ENCODE data around the gene CD300A. TPM values are rescaled to one million over a fixed set of nuclear protein-coding genes. Genes with fewer than 3 reads are reported as not detected.

CD300A gene
- polyA plus RNA-seq: 1 to 10 TPM; 1.2 to 7.2 (median 3.0) TPM

DNA sequence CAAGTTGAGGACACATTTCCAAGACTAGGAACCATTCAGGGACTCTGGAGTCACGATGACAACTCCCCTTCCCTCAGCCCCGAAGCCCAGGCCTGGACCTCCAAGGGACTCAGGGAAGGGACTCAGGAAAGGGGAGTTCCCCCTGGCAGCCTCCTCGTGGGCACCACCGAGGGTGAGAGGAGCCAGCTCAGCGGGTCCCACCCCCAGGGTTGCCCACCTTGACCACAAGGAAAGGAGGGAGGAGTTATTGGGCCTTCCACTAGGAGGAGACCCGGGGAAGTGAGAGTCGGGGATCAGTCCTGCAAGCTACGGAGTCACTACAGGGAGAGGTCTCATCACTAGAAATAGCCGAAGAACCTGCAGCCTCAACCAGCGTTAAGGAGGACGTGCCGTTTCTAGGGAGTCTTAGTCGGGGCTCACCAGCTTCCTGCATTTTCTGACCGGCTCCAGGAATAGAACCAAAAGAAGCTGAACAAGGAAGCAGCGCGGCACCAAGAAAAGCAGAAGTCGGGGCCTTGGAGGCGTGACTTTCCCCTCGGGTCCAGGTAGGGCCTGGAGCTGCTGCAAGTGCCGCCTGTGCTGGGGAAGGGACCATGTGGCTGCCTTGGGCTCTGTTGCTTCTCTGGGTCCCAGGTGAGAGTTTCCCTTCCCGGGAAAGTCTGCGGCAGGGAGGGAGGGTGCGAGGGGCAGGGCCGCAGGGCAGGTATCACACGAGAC is at the start of gene CD300A:
TSS of gene CD300A (plus strand) at position 524 of the 717 bp plus-strand sequence. CDS start at position 594, 70 bp downstream.
- H3K27ac ChIP-seq (ENCODE audit: low read depth, low read length): no peak within 1 kb of the TSS
- 11 to 29% (median 11%) methylated on average over 22 to 25 of the region's 25 CpGs for WGBS, 3 donors

GRCh38 chr17:74417178-74418045 is 49.0 kb upstream of the CD300A start:
- WGBS, 3 donors: 66 to 82% (median 72%) methylated on average over 12 of the region's 12 CpGs

GRCh38 chr17:74419928-74420411 is 46.5 kb upstream of the CD300A start:
- 47 to 93% (median 83%) methylated on average over 10 of the region's 10 CpGs for WGBS, 3 donors
- H3K27ac ChIP-seq (ENCODE audit: low read depth, low read length): no peak overlapping the region

More at GRCh38 chr17:74417178-74418045, 49.0 kb upstream of the CD300A start:
- no peak overlapping the region for H3K27ac ChIP-seq (ENCODE audit: low read depth, low read length)

DNA sequence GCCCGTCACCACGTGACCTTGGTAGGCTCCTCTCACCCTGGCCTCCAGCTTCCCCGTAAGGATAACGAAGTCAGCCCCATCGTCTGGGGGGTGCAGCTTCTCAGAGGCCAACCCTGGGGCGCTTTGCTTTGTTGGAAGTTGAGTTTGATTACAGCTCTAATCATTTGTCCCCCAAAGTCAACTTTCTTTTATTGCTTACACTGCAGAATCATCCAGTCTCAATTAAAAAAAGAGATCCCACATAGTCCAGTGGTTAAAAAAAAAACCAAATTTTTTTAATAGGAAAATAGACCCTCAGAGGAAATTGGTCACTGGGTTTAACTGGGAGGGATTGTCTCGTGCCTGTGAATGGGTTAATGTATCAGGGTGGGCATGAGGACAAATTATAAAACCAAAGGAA is 42.3 kb upstream of the CD300A start:
- WGBS, 3 donors: 90 to 94% (median 93%) methylated on average over 7 of the region's 7 CpGs
- H3K27ac ChIP-seq (ENCODE audit: low read depth, low read length): no peak overlapping the region

DNA sequence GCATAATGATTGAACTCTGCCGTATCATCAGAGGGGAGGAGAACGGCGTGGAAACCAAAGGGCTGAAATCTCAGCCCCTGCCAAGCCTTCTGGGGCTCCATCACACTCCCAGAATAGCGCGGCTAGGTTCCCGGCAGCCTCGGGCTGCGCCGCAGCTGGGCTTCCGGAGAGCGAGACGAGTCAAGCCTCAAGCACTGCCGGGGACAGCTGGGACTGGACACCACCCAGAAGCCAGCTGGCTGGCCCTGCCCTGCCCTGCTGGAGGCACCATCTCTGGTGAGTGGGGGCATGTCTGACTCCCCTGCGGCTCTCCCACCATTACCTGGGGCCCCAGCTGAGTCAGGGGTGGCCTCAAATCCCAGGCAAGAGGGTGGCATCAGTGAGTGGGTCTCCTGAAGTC is 41.8 kb upstream of the CD300A start:
- H3K27ac ChIP-seq (ENCODE audit: low read depth, low read length): no peak overlapping the region
- WGBS, 3 donors: 79 to 92% (median 89%) methylated on average over 14 of the region's 14 CpGs

DNA sequence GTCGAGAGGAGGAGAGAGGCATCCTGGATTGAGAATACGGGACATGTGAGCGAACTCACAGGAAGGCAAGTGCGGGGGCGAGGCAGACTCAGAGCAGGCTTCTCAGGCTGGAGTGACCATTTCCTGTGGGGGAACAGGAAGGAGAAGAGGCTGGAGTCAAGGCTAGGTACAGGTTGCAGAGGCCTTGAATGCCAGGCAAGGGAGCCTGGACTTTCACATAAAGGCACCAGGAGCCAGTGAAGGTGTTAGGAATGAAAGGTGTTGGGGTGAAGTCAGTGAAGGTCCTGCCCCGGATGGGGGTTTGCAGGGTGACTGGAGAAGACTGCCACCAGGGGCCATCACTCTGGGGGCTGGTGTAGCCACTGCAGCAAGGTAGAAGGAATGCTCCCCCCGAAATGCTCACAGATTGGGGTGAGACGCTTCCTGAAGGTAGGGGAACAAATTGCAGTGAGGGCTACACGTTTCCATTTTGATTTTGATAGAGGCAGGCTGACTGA is 39.8 kb upstream of the CD300A start:
- WGBS, 3 donors: 75 to 88% (median 80%) methylated on average over 9 of the region's 9 CpGs
- no peak overlapping the region for H3K27ac ChIP-seq (ENCODE audit: low read depth, low read length)

DNA sequence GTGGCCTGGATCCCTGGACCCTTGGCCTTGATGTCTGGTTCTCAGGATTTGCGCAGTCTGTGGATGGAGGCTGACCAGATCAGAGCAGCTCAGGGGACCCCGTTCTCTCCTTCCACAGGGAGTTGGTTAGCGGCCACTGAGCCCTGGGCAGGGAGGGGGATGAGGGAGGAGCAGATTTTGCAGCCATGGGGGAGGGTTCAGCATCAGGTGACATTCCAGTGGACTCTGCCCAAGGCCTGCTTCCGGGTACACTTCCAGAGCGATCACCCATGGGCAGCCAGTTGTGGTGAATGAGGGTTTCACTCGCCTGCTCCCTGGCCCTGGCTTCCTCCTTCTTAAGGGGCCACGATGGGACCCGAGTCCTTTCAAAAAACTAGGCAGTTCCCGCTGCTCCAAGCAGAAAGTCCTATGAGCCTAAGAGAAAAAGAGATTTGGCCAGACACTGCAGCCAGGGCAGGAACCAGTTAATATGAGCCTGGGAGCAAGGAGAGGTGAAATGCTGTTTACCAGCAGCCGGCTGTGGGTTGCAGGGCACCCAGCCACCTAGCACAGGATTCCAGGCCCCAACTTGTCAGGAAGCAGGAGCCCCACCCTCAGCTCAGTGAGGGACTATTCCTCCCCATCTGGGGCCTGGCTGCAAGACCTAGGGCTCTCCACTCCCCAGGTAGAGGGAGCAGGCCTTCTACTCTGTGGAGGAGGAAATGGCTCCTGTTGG is 39.2 kb upstream of the CD300A start:
- H3K27ac ChIP-seq (ENCODE audit: low read depth, low read length): no peak overlapping the region
- WGBS, 3 donors: 34 to 76% (median 72%) methylated on average over 10 of the region's 10 CpGs

DNA sequence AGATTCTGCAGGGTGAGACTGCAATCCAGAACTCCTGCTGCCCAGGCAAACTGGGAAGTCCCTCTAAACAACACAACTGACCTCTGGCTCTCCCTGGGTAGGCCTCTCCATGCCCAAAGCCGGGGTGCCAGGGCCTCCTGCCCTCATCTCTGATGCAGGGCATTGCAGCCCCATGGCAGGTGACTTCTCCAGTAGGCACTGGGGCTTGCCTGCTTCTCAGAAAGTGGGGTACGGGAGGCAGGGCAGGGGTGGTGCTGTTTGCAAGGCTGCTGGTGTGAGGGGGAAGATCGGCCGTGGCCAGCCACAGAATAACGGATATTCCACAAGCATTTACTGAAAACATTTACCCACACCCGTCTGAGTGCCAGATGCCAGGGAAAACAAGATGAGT is 38.7 kb upstream of the CD300A start:
- H3K27ac ChIP-seq (ENCODE audit: low read depth, low read length): no peak overlapping the region

DNA sequence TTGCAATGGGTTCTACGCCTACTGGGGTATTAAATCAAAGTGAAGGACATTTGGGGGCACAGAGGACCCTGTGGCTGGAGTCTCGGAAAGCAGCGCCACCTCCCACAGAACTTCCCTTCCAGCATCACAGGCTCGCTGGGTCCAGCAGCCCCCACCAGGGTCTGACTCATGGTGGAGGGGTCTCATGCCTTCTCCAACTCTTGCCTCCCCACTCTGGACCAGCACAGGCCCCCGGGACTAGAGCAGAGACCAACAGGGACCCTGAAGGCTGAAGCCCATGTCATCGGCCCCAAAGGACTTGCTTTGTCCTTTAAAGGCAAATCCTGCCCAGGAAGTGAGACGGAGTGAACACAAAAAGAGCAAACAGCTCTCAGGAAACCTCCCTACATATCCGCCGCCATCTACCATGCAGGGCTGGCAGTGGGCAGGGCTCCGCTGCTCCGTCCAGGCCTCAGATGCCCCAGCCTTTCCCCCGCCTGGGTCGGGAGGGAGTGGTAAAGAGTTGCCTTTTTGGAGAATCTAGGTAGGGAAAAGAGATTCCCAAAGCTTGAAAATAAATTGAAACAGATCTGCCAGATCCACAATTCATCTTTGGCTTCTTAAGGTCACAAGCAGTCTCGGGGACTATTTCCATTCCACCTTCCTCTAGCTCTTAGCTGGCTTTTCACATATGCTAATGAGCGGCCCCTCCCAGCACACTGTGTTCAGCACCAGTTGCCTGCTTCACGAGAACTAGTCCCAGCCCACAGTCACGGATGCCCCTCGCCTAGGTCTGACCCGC is 36.6 kb upstream of the CD300A start:
- 44 to 70% (median 68%) methylated on average over 19 of the region's 19 CpGs for WGBS, 3 donors
- no peak overlapping the region for H3K27ac ChIP-seq (ENCODE audit: low read depth, low read length)

More for the DNA sequence above, 38.7 kb upstream of the CD300A start:
- 46 to 81% (median 76%) methylated on average over 6 of the region's 6 CpGs for WGBS, 3 donors

DNA sequence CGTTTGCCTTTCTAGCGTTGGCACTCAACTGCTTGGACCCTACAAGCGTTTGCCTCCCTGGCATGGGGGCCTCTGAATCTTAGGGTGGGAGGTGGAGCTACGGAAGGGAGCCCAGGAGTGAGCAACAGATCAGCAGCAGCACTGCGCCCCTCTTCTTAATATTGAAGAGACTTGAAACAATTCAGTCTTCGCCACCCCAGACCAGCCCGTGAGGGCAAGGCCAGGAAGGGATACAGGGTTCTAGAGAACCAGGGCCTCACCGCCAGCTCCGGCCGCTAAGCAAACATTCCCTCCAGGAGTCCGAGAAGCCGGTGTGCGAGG is 36.1 kb upstream of the CD300A start:
- 12 to 34% (median 26%) methylated on average over 13 of the region's 13 CpGs for WGBS, 3 donors
- H3K27ac ChIP-seq (ENCODE audit: low read depth, low read length): no peak overlapping the region

DNA sequence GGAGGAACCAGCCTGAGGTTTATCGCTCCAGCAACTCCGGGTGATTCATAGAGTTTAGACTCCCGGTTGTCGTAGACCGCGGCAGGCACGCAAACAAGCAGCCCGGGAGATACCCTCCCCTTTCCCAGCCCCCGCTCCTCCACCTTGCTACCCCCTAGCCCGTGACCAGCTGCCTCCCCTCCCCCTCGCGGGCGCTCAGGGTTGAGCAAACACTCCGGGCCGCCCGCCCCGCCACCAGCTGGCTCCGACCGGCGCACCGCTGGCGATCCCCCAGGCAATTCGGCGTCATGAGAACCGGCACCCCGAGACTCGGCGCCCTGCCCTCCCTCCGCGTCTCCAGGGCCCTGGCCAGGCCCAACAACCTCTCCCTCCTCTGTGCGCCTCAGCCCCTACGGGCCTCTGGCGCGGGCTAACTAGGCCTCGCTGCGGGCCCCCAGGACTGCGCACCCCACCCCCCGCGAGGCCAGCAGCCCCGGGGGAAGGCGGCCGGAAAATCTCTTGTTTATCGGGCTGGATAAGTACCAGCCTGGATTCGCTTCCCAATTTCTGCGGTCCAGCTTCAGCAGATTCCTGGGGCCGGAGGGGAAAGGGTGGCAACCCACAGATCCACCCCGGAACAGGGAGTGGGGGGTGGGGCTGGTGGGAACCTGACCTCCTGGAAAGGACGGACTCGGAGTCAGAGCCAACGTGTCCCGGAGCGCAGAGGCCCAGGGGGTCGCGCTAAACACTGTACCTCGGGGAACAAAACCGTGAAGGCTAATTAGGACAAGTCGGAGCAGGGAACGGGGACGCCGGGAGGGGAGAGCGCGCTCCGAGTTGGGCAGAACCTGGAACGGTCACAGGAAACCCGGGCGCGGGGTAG is 35.5 kb upstream of the CD300A start:
- WGBS, 3 donors: 1 to 3% (median 2%) methylated on average over 54 to 67 of the region's 67 CpGs
- H3K27ac ChIP-seq (ENCODE audit: low read depth, low read length): no peak overlapping the region

DNA sequence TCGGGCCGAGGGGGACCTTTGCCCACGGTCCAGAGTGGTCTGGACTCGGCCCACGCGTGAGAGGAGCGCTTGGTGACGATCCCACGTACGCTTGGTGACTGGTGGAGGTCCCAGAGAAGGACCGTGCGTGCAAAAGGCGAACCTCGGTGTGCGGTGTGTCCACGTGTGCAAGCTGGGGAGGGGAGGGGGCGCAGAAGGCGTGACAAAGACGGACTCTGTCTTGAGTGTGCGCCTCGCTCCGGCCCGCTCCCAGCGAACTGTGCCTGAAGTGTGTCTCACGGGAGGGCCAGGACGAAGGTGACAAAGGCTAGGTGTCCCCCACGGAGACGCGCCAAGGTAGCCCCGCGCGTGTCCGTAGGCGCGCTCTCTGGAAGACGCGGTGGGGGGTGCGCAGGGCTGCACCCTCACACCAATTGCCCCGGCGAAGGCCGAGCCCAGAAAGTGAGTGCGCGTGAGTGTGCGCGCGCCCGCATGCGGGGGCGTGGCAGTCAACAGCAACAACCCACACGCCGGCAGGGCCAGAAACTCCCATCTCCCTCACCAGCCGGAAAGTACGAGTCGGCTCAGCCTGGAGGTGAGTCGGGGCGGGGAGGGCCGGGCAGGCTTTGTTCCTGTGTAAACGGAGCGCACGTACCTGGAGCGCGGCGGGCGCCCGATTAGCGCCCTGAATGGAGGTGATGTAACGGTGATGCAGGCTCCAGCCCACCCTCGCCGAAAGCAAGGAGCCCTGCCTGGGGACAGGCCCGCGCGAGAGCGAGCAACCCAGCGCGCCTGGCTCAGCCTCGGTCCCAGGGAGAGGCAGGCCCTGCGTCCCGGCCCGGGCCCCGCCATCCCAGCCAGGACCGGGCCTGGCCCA is 34.6 kb upstream of the CD300A start, which contains the start of gene GPRC5C:
TSS of gene GPRC5C (plus strand) at position 521 of the 856 bp plus-strand sequence. CDS start 7,689 bp downstream, outside the sequence.
- H3K27ac ChIP-seq (ENCODE audit: low read depth, low read length): no peak within 1 kb of the TSS
- WGBS, 3 donors: 1 to 2% (median 1%) methylated on average over 81 of the region's 81 CpGs

DNA sequence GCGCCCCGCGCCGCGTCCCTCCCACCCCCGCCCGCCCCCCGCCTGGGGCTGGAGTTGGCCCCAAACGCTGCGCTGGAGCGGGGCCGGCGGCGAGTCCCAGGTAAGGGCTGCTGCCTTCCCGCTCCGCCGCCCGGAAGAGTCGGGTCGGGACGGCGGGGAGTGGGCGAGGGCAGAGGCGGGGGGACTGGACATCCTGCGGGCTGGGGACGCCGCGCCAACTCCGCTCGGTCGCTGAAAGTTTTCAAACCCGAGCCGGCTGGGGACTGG is 34.1 kb upstream of the CD300A start:
- WGBS, 3 donors: 1 to 2% (median 1%) methylated on average over 29 to 33 of the region's 33 CpGs
- H3K27ac ChIP-seq (ENCODE audit: low read depth, low read length): no peak overlapping the region

DNA sequence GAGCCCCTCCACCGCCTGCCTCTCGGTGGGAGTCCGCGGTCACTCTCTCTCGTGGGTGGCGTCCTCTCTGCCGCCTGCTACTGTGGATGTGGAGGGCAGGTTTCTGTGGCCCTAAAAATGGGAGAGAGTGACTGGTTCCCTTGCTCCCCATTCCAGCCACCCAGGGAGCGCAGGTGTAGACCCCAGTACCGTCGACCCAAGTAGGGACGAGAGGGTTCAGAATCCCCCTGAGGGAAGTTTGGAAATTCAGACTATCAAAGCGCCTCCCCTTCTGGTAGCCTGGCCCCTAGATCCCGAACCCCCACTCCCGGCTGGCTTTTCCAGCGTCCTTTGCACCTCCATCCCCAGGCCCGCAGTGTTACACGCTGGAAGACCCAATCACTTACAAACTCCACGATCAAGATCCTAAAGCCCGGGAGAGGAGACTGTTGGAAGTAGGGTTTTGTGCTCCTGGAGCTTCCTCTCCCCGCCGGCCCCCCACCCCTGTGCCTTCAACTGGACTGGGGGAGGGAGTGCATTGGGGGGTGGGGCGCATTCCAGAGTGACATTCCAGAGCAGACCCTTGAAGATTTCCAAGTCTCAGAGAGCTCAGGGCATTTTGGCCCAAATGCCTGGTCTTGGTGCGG is 33.6 kb upstream of the CD300A start:
- H3K27ac ChIP-seq (ENCODE audit: low read depth, low read length): no peak overlapping the region
- 9 to 29% (median 24%) methylated on average over 23 of the region's 23 CpGs for WGBS, 3 donors

DNA sequence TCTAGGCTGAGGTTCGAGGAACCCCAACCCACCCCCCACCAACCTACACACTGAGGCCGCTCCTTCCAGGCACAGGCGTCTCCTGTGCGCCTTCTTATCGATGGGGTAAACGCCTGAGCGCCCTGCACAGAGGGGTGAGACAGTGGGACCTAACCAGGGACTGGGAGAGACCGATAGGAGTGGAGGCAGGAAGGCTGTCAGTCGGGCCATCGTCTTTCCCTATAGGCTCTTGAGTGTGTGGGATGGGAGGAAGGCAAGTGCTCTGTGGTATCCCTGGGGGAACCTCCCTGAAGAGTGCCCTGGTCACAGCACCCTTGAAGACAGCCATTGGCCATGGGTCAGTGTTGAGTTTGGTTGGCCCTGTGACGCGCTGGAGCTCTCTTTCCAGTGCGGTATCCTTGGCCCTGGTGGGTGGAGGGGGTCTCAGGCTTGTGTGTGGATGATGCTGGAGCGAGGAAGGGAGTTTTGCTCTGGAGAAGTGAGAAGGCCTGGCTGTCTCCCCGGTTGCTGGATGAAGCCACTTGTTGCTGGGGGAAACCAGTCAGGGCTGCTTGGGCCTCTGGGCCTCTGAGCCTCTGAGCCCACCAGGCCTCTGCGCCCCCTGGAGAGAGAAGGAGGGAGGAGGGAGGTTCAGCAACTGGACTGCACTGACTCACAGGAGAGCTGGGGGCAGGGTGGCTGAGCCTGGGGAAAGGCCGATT is 32.9 kb upstream of the CD300A start:
- no peak overlapping the region for H3K27ac ChIP-seq (ENCODE audit: low read depth, low read length)

More for the DNA sequence above, 32.9 kb upstream of the CD300A start:
- WGBS, 3 donors: 23 to 72% (median 68%) methylated on average over 17 of the region's 17 CpGs
